IMR-90 (cell line): Measurements from ENCODE around the gene SNRPD3. TPM values are rescaled to one million over a fixed set of nuclear protein-coding genes. Genes with fewer than 3 reads are reported as not detected.

Experiments
- ATAC-seq: fragments of 200-7000 bp; cut with Tn5 transposase; 2 replicates; pipeline ENCODE4 v1.9.1; 2020; ENCODE audit warnings: low read depth, mild to moderate bottlenecking, moderate library complexity
- BruUV-seq: library from RNA; stranded (reverse); fragments of 400-500 nt; replicated peaks from 2 replicates; lab custom pipeline; 2021; lab: Mats Ljungman, UMichigan
- CTCF ChIA-PET: fragments of 300-600 bp; formaldehyde crosslinking; extraction: SDS; loops from one replicate; lab custom pipeline; 2021; ENCODE audit warnings: antibody characterized with exemption; lab: Yijun Ruan, JAX
- POLR2A ChIA-PET: fragments of 300-600 bp; sonication (Branson Sonifier 250); formaldehyde crosslinking; loops from one replicate; lab custom pipeline; 2022; ENCODE audit warnings: antibody characterized with exemption; ENCODE audit not compliant: unreplicated experiment; lab: Charles Lee
- DNase-seq: peaks from one replicate; pipeline ENCODE4 v3.0.0; 2013
- H2AFZ ChIP-seq: replicated peaks from 2 replicates; pipeline ENCODE3; 2013; ENCODE audit warnings: low read length, mild to moderate bottlenecking; ENCODE audit not compliant: poor library complexity
- H2AK5ac ChIP-seq: 2 replicates; pipeline ENCODE4 v1.6.1; 2013; ENCODE audit warnings: low read depth, low read length, inconsistent platforms
- H2AK9ac ChIP-seq: replicated peaks from 2 replicates; pipeline ENCODE3; 2013; ENCODE audit warnings: mild to moderate bottlenecking, low read depth, low read length, moderate library complexity; ENCODE audit not compliant: poor library complexity
- H2BK120ac ChIP-seq: 2 replicates; pipeline ENCODE4 v1.6.1; 2013; ENCODE audit warnings: low read depth, low read length, inconsistent platforms
- H2BK15ac ChIP-seq: 3 replicates; pipeline ENCODE4 v1.6.1; 2013; ENCODE audit warnings: low read depth, low read length, inconsistent platforms
- H2BK20ac ChIP-seq: 2 replicates; pipeline ENCODE4 v1.6.1; 2013; ENCODE audit warnings: low read depth, mild to moderate bottlenecking, inconsistent platforms, low read length, moderate library complexity
- H2BK5ac ChIP-seq: 2 replicates; pipeline ENCODE4 v1.6.1; 2013; ENCODE audit warnings: mild to moderate bottlenecking, low read depth, low read length, inconsistent platforms; ENCODE audit not compliant: poor library complexity, severe bottlenecking
- H3K14ac ChIP-seq: replicated peaks from 2 replicates; pipeline ENCODE4 v1.6.1; 2013; ENCODE audit warnings: low read depth, low read length, inconsistent platforms
- H3K18ac ChIP-seq: 2 replicates; pipeline ENCODE4 v1.6.1; 2013; ENCODE audit warnings: low read depth, low read length, control low read depth
- H3K23ac ChIP-seq: 2 replicates; pipeline ENCODE4 v1.6.1; 2013; ENCODE audit warnings: low read depth, low read length, inconsistent platforms
- H3K27ac ChIP-seq: 2 replicates; pipeline ENCODE4 v1.5.1; 2013; ENCODE audit warnings: mild to moderate bottlenecking, control low read depth, low read length; ENCODE audit not compliant: insufficient read depth
- H3K27me3 ChIP-seq: 2 replicates; pipeline ENCODE4 v1.6.1; 2013; ENCODE audit warnings: low read length; ENCODE audit not compliant: control insufficient read depth, insufficient read depth
- H3K36me3 ChIP-seq: 2 replicates; pipeline ENCODE4 v1.6.1; 2013; ENCODE audit warnings: low read length, mixed read lengths; ENCODE audit not compliant: control insufficient read depth, insufficient read depth
- H3K4ac ChIP-seq: 2 replicates; pipeline ENCODE4 v1.6.1; 2013; ENCODE audit warnings: low read depth, low read length, inconsistent platforms
- H3K4me1 ChIP-seq: 2 replicates; pipeline ENCODE4 v1.6.1; 2013; ENCODE audit warnings: low read length, mixed read lengths; ENCODE audit not compliant: control insufficient read depth, insufficient read depth
- H3K4me2 ChIP-seq: 2 replicates; pipeline ENCODE4 v1.6.1; 2013; ENCODE audit warnings: low read depth, mild to moderate bottlenecking, control low read depth, low read length, moderate library complexity
- H3K4me3 ChIP-seq: 2 replicates; pipeline ENCODE4 v1.5.1; 2013; ENCODE audit warnings: low read depth, mild to moderate bottlenecking, control low read depth, low read length, moderate library complexity; ENCODE audit not compliant: insufficient read depth
- H3K56ac ChIP-seq: 2 replicates; pipeline ENCODE4 v1.6.1; 2013; ENCODE audit warnings: low read length, inconsistent platforms; ENCODE audit not compliant: insufficient read depth; ENCODE audit errors: extremely low read depth
- H3K79me1 ChIP-seq, 2 experiments: 2 replicates each; pipeline ENCODE4 v1.6.1; 2013; ENCODE audit warnings: low read length in 2 of 2, inconsistent platforms in 1 of 2, low read depth in 1 of 2
- H3K9ac ChIP-seq: 2 replicates; pipeline ENCODE4 v1.6.1; 2013; ENCODE audit warnings: low read depth, low read length, control low read depth
- H3K9me1 ChIP-seq: 2 replicates; pipeline ENCODE4 v1.6.1; 2013; ENCODE audit warnings: low read length, inconsistent platforms; ENCODE audit not compliant: insufficient read depth
- H3K9me3 ChIP-seq: 2 replicates; pipeline ENCODE4 v1.6.1; 2013; ENCODE audit warnings: low read length; ENCODE audit not compliant: control insufficient read depth, insufficient read depth
- H4K20me1 ChIP-seq: 2 replicates; pipeline ENCODE4 v1.6.1; 2013; ENCODE audit warnings: low read length, inconsistent platforms; ENCODE audit not compliant: insufficient read depth
- H4K5ac ChIP-seq: 2 replicates; pipeline ENCODE4 v1.6.1; 2013; ENCODE audit warnings: mild to moderate bottlenecking, low read depth, low read length, control low read depth
- H4K8ac ChIP-seq, 2 experiments: 2 replicates each; pipeline ENCODE4 v1.6.1; 2013; ENCODE audit warnings: low read depth in 2 of 2, low read length in 2 of 2, control low read depth in 1 of 2, inconsistent platforms in 1 of 2
- H4K91ac ChIP-seq: 2 replicates; pipeline ENCODE4 v1.6.1; 2013; ENCODE audit warnings: low read depth, low read length, inconsistent platforms; ENCODE audit not compliant: insufficient read depth
- CEBPB ChIP-seq: IDR thresholded peaks from 2 replicates; pipeline ENCODE4 v1.6.1; 2012; ENCODE audit warnings: low read depth, low read length, improper control_type of control experiment
- CHD1 ChIP-seq: IDR thresholded peaks from 2 replicates; pipeline ENCODE4 v1.6.1; 2012; ENCODE audit warnings: low read depth, low read length, improper control_type of control experiment
- MXI1 ChIP-seq: IDR thresholded peaks from 2 replicates; pipeline ENCODE4 v1.6.1; 2012; ENCODE audit warnings: low read depth, mild to moderate bottlenecking, low read length, moderate library complexity, borderline replicate concordance
- USF2 ChIP-seq: fragments of 150-350 bp; IDR thresholded peaks from 2 replicates; pipeline ENCODE4 v1.6.1; 2017; ENCODE audit warnings: mild to moderate bottlenecking, antibody characterized with exemption, low read length, low read depth
- WGBS, 2 experiments: methylation state at CpG; one replicate each; pipeline versions ENCODE4 v1.1.5 to v1.1.7; 2013; ENCODE audit warnings: missing lambda C conversion rate in 2 of 2; ENCODE audit not compliant: insufficient read length in 1 of 2; ENCODE audit errors: extremely low coverage in 2 of 2; 5-methylcytosine and 5-hydroxymethylcytosine counted together
- dilution Hi-C: fragments of 300-500 bp; cut with HindIII; formaldehyde crosslinking; loops from one replicate; pipeline ENCODE4 v1.14.3; 2018; ENCODE audit warnings: low sequenced_read_pairs; ENCODE audit not compliant: unreplicated experiment
- in situ Hi-C: fragments of 300-500 bp; cut with MboI; formaldehyde crosslinking; loops from 3 replicates; pipeline ENCODE4 v1.14.3; 2019; ENCODE audit warnings: low sequenced_read_pairs, inconsistent platforms, mixed read lengths
- intact Hi-C: fragments of 100-400 bp; cut with micrococcal nuclease; formaldehyde crosslinking; loops from 2 replicates; pipeline ENCODE4 v1.10.0; 2022
- polyA plus RNA-seq, 3 experiments: library from polyadenylated mRNA; depleted of rRNA; stranded (reverse); fragments of >200 nt; gene quantifications; 2 replicates each; pipeline ENCODE4 v1.2.3, GENCODE V29; 2012; ENCODE audit warnings: low replicate concordance in 1 of 3
- total RNA-seq: library from RNA; depleted of rRNA; stranded (reverse); fragments of >200 nt; gene quantifications from 2 replicates; pipeline ENCODE4 v1.2.3, GENCODE V29; 2012

The SNRPD3 gene
- total and polyA plus RNA-seq, 2 of the 4 experiments (the other 2 are of a cell fraction): 158 to 283 TPM

- Histone ChIP-seq H3K14ac (no peak overlapping the region; the same call in 1 of the 2 replicates), H3K18ac (peak overlapping the region; percentile 73; the same call in 1 of the 2 replicates), H4K91ac (no peak overlapping the region), H3K9me1 (peaks cover 20% of the 10 kb centered on the region), H2BK20ac (no peak overlapping the region), H2AK5ac (no peak overlapping the region), H3K9me3 (no peaks in the 10 kb centered on the region), H3K4me1 (peaks cover 19% of the 10 kb centered on the region), H3K56ac (no peak overlapping the region), H3K4me2 (no peak overlapping the region), H2AK9ac (no peak overlapping the region), H2AFZ (no peak overlapping the region), H2BK120ac (no peak overlapping the region; the same call in 1 of the 2 replicates), H4K5ac (no peak overlapping the region; the same call in 1 of the 2 replicates), H3K23ac (no peak overlapping the region), H3K27ac (peak overlapping the region; percentile 24; the same call in 1 of the 2 replicates), H4K8ac (peak overlapping the region in 1 of 2 experiments; percentile 29; a peak in 1 of 4 replicates), H3K27me3 (no peaks in the 10 kb centered on the region), H4K20me1 (peaks cover 4% of the 10 kb centered on the region; the same call in 1 of the 2 replicates), H2BK5ac (peak overlapping the region; percentile 47), H3K4ac (peak overlapping the region; percentile 35; the same call in 1 of the 2 replicates), H3K36me3 (peaks cover 14% of the 10 kb centered on the region), H3K9ac (no peak overlapping the region), H2BK15ac (no peak overlapping the region), H3K79me1 (no peaks in the 10 kb centered on the region), H3K4me3 (no peak overlapping the region)
- intact Hi-C loops (no loop called here), dilution Hi-C loops (no loop called here), in situ Hi-C loops (no loop called here)
- WGBS, 2 experiments: 92% methylated on average over 4 of the region's 8 CpGs; no CpG with 5 or more reads in 1 of the 2 experiments
- DNase-seq (peak; percentile 20), ATAC-seq (peak; percentile 33)
- TF ChIP-seq CHD1: no peak
- TF ChIP-seq USF2: no peak
- TF ChIP-seq CEBPB: no peak
- TF ChIP-seq MXI1: no peak
- POLR2A ChIA-PET: no interaction called here
- BruUV-seq: no TSS peak
- CTCF ChIA-PET: no interaction called here
These were observed 22.8 kb downstream of the SNRPD3 start for GRCh38 chr22:24578355-24579257.
